ENCODE measurements around the gene KIAA1549. TPM values are rescaled to one million over a fixed set of nuclear protein-coding genes. Genes with fewer than 3 reads are reported as not detected.
"Not testable (repeated sequence)": the region's sequence is repeated elsewhere in the genome, so short reads cannot be mapped to it uniquely, and the experiment has no call there.

Gene KIAA1549
- total and polyA plus RNA-seq, 4 donors, result 0.13 to 2.8 (median 0.58) TPM

- Histone ChIP-seq H3K27me3 (ENCODE audit: control insufficient read depth in 1 of 2, insufficient read depth in 2 of 2, low read length in 1 of 2) (no peaks in the 10 kb centered on the region), H3K9me3 (ENCODE audit: control insufficient read depth, low read length) (peaks cover 2% of the 10 kb centered on the region), H3K27ac (ENCODE audit: low read depth in 1 of 2, low read length in 2 of 2) (no peak overlapping the region), H3K4me1 (ENCODE audit: control insufficient read depth in 1 of 2, insufficient read depth in 2 of 2, low read length in 2 of 2) (no peaks in the 10 kb centered on the region), H3K36me3 (ENCODE audit: control insufficient read depth in 1 of 2, insufficient read depth in 2 of 2, low read length in 1 of 2) (no peaks in the 10 kb centered on the region), H3K4me3 (ENCODE audit: low read length in 2 of 2) (no peak overlapping the region)
- ATAC-seq (ENCODE audit: low FRiP score), result no peak
- WGBS, 2 donors, result 78 to 90% methylated on average over 2 of the region's 2 CpGs
- no peak for DNase-seq
- intact Hi-C loops (cut with DNase I), result no loop called here
Observed at GRCh38 chr7:138828302-138828701, 152.9 kb downstream of the KIAA1549 start.

- Histone ChIP-seq H3K27me3 (ENCODE audit: control insufficient read depth in 1 of 2, insufficient read depth in 2 of 2, low read length in 1 of 2) (no peaks in the 10 kb centered on the region), H3K9me3 (ENCODE audit: control insufficient read depth, low read length) (no peaks in the 10 kb centered on the region), H3K27ac (ENCODE audit: low read depth in 1 of 2, low read length in 2 of 2) (no peak overlapping the region), H3K36me3 (ENCODE audit: control insufficient read depth in 1 of 2, insufficient read depth in 2 of 2, low read length in 1 of 2) (no peaks in the 10 kb centered on the region), H3K4me3 (ENCODE audit: low read length in 2 of 2) (no peak overlapping the region), H3K4me1 (ENCODE audit: control insufficient read depth in 1 of 2, insufficient read depth in 2 of 2, low read length in 2 of 2) (no peaks in the 10 kb centered on the region)
- WGBS, 2 donors, result 89% methylated on average over 11 of the region's 11 CpGs
- intact Hi-C loops (cut with DNase I), result no loop called here
- no peak for DNase-seq
- ATAC-seq (ENCODE audit: low FRiP score), result no peak
Observed at GRCh38 chr7:138825049-138825721, 156.0 kb downstream of the KIAA1549 start.

- DNase-seq (no peak), ATAC-seq (ENCODE audit: low FRiP score) (no peak)
- H3K27me3 ChIP-seq (ENCODE audit: control insufficient read depth in 1 of 2, insufficient read depth in 2 of 2, low read length in 1 of 2), result no peaks in the 10 kb centered on the region
- intact Hi-C loops (cut with DNase I), result no loop called here
- H3K36me3 ChIP-seq (ENCODE audit: control insufficient read depth in 1 of 2, insufficient read depth in 2 of 2, low read length in 1 of 2), result no peaks in the 10 kb centered on the region
- H3K4me3 ChIP-seq (ENCODE audit: low read length in 2 of 2), result no peak overlapping the region
- no peaks in the 10 kb centered on the region for H3K4me1 ChIP-seq (ENCODE audit: control insufficient read depth in 1 of 2, insufficient read depth in 2 of 2, low read length in 2 of 2)
- H3K27ac ChIP-seq (ENCODE audit: low read depth in 1 of 2, low read length in 2 of 2), result no peak overlapping the region
- H3K9me3 ChIP-seq (ENCODE audit: control insufficient read depth, low read length), result no peaks in the 10 kb centered on the region
- WGBS, 2 donors, result 88 to 93% methylated on average over 11 of the region's 11 CpGs
Observed at GRCh38 chr7:138822867-138823535, 158.2 kb downstream of the KIAA1549 start.

GRCh38 chr7:138821912-138822311, 159.3 kb downstream of the KIAA1549 start:
- 85 to 86% methylated on average over 7 of the region's 7 CpGs for WGBS, 2 donors
- Histone ChIP-seq H3K4me1 (ENCODE audit: control insufficient read depth in 1 of 2, insufficient read depth in 2 of 2, low read length in 2 of 2) (no peaks in the 10 kb centered on the region), H3K27me3 (ENCODE audit: control insufficient read depth in 1 of 2, insufficient read depth in 2 of 2, low read length in 1 of 2) (no peaks in the 10 kb centered on the region), H3K9me3 (ENCODE audit: control insufficient read depth, low read length) (no peaks in the 10 kb centered on the region), H3K36me3 (ENCODE audit: control insufficient read depth in 1 of 2, insufficient read depth in 2 of 2, low read length in 1 of 2) (no peaks in the 10 kb centered on the region), H3K27ac (ENCODE audit: low read depth in 1 of 2, low read length in 2 of 2) (no peak overlapping the region), H3K4me3 (ENCODE audit: low read length in 2 of 2) (no peak overlapping the region)
- intact Hi-C loops (cut with DNase I), result no loop called here
- ATAC-seq (ENCODE audit: low FRiP score) (no peak), DNase-seq (no peak)

- DNase-seq, result no peak
- no peaks in the 10 kb centered on the region for H3K36me3 ChIP-seq (ENCODE audit: control insufficient read depth in 1 of 2, insufficient read depth in 2 of 2, low read length in 1 of 2)
- ATAC-seq (ENCODE audit: low FRiP score), result no peak
- H3K27ac ChIP-seq (ENCODE audit: low read depth in 1 of 2, low read length in 2 of 2), result no peak overlapping the region
- 75 to 77% methylated on average over 3 of the region's 3 CpGs for WGBS, 2 donors
- no peaks in the 10 kb centered on the region for H3K27me3 ChIP-seq (ENCODE audit: control insufficient read depth in 1 of 2, insufficient read depth in 2 of 2, low read length in 1 of 2)
- H3K4me1 ChIP-seq (ENCODE audit: control insufficient read depth in 1 of 2, insufficient read depth in 2 of 2, low read length in 2 of 2), result no peaks in the 10 kb centered on the region
- no peak overlapping the region for H3K4me3 ChIP-seq (ENCODE audit: low read length in 2 of 2)
- H3K9me3 ChIP-seq (ENCODE audit: control insufficient read depth, low read length), result no peaks in the 10 kb centered on the region
- intact Hi-C loops (cut with DNase I), result no loop called here
Observed at GRCh38 chr7:138819625-138820024, 161.6 kb downstream of the KIAA1549 start.

GRCh38 chr7:138816650-138817049, 164.5 kb downstream of the KIAA1549 start:
- Histone ChIP-seq H3K9me3 (ENCODE audit: control insufficient read depth, low read length) (no peaks in the 10 kb centered on the region), H3K27ac (ENCODE audit: low read depth in 1 of 2, low read length in 2 of 2) (no peak overlapping the region), H3K36me3 (ENCODE audit: control insufficient read depth in 1 of 2, insufficient read depth in 2 of 2, low read length in 1 of 2) (no peaks in the 10 kb centered on the region), H3K4me1 (ENCODE audit: control insufficient read depth in 1 of 2, insufficient read depth in 2 of 2, low read length in 2 of 2) (no peaks in the 10 kb centered on the region), H3K27me3 (ENCODE audit: control insufficient read depth in 1 of 2, insufficient read depth in 2 of 2, low read length in 1 of 2) (no peaks in the 10 kb centered on the region), H3K4me3 (ENCODE audit: low read length in 2 of 2) (no peak overlapping the region)
- intact Hi-C loops (cut with DNase I), result no loop called here
- DNase-seq (no peak), ATAC-seq (ENCODE audit: low FRiP score) (no peak)
- WGBS, 2 donors, result 80 to 86% methylated on average over 1 of the region's 1 CpG

- intact Hi-C loops (cut with DNase I), result no loop called here
- no peaks in the 10 kb centered on the region for H3K36me3 ChIP-seq (ENCODE audit: control insufficient read depth in 1 of 2, insufficient read depth in 2 of 2, low read length in 1 of 2)
- H3K27ac ChIP-seq (ENCODE audit: low read depth in 1 of 2, low read length in 2 of 2), result no peak overlapping the region
Observed at GRCh38 chr7:138814816-138815332, 166.3 kb downstream of the KIAA1549 start.

GRCh38 chr7:138813945-138814344, 167.2 kb downstream of the KIAA1549 start:
- 79 to 85% methylated on average over 2 of the region's 2 CpGs for WGBS, 2 donors

More at GRCh38 chr7:138814816-138815332, 166.3 kb downstream of the KIAA1549 start:
- Histone ChIP-seq H3K4me1 (ENCODE audit: control insufficient read depth in 1 of 2, insufficient read depth in 2 of 2, low read length in 2 of 2) (no peaks in the 10 kb centered on the region), H3K4me3 (ENCODE audit: low read length in 2 of 2) (no peak overlapping the region), H3K27me3 (ENCODE audit: control insufficient read depth in 1 of 2, insufficient read depth in 2 of 2, low read length in 1 of 2) (no peaks in the 10 kb centered on the region), H3K9me3 (ENCODE audit: control insufficient read depth, low read length) (no peaks in the 10 kb centered on the region)
- DNase-seq, result no peak
- WGBS, 2 donors, result 76 to 87% methylated on average over 1 of the region's 1 CpG
- no peak for ATAC-seq (ENCODE audit: low FRiP score)

GRCh38 chr7:138811327-138811726, 169.9 kb downstream of the KIAA1549 start:
- H3K36me3 ChIP-seq (ENCODE audit: control insufficient read depth in 1 of 2, insufficient read depth in 2 of 2, low read length in 1 of 2); H3K27me3 ChIP-seq (ENCODE audit: control insufficient read depth in 1 of 2, insufficient read depth in 2 of 2, low read length in 1 of 2); H3K27ac ChIP-seq (ENCODE audit: low read depth in 1 of 2, low read length in 2 of 2); ATAC-seq (ENCODE audit: low FRiP score); DNase-seq; H3K9me3 ChIP-seq (ENCODE audit: control insufficient read depth, low read length); H3K4me1 ChIP-seq (ENCODE audit: control insufficient read depth in 1 of 2, insufficient read depth in 2 of 2, low read length in 2 of 2); H3K4me3 ChIP-seq (ENCODE audit: low read length in 2 of 2); intact Hi-C loops (cut with DNase I): not testable (repeated sequence)
- 97 to 100% methylated on average over 1 to 2 of the region's 2 CpGs for WGBS, 2 donors

More at GRCh38 chr7:138813945-138814344, 167.2 kb downstream of the KIAA1549 start:
- ATAC-seq (ENCODE audit: low FRiP score) (no peak), DNase-seq (no peak)
- no peaks in the 10 kb centered on the region for H3K4me1 ChIP-seq (ENCODE audit: control insufficient read depth in 1 of 2, insufficient read depth in 2 of 2, low read length in 2 of 2)
- H3K9me3 ChIP-seq (ENCODE audit: control insufficient read depth, low read length), result no peaks in the 10 kb centered on the region
- H3K36me3 ChIP-seq (ENCODE audit: control insufficient read depth in 1 of 2, insufficient read depth in 2 of 2, low read length in 1 of 2), result no peaks in the 10 kb centered on the region
- H3K4me3 ChIP-seq (ENCODE audit: low read length in 2 of 2), result no peak overlapping the region
- intact Hi-C loops (cut with DNase I), result no loop called here
- H3K27me3 ChIP-seq (ENCODE audit: control insufficient read depth in 1 of 2, insufficient read depth in 2 of 2, low read length in 1 of 2), result no peaks in the 10 kb centered on the region
- H3K27ac ChIP-seq (ENCODE audit: low read depth in 1 of 2, low read length in 2 of 2), result no peak overlapping the region
